GM12864 (cell line): ENCODE data around the gene TBXAS1.
A peak's percentile ranks its signal among the peaks of the same experiment; 100 is the strongest.
"Not testable (repeated sequence)": the region's sequence is repeated elsewhere in the genome, so short reads cannot be mapped to it uniquely, and the experiment has no call there.

Experiments
- DNase-seq: peaks from one replicate; pipeline ENCODE4 v3.0.0-alpha.2; 2011; ENCODE audit warnings: low read depth
- H3K4me3 ChIP-seq: 2 replicates; pipeline ENCODE4 v1.5.1; 2011; ENCODE audit warnings: mild to moderate bottlenecking, low read depth, low read length, control low read depth
- CTCF ChIP-seq: IDR thresholded peaks from 2 replicates; pipeline ENCODE4 v1.5.1; 2011; ENCODE audit warnings: low read depth, mild to moderate bottlenecking, moderate library complexity, low read length, control low read depth, inconsistent platforms; ENCODE audit errors: missing control alignments

Gene TBXAS1

GRCh38 chr7:139838276-139838675 is 9.2 kb downstream of the TBXAS1 start:
- no peak for DNase-seq
- no peak for TF ChIP-seq CTCF
- no peak overlapping the region for H3K4me3 ChIP-seq

GRCh38 chr7:139838876-139839275 is 9.8 kb downstream of the TBXAS1 start:
- H3K4me3 ChIP-seq, result no peak overlapping the region
- no peak for DNase-seq
- no peak for TF ChIP-seq CTCF

GRCh38 chr7:139840776-139841175 is 11.7 kb downstream of the TBXAS1 start:
- H3K4me3 ChIP-seq, result no peak overlapping the region
- no peak for DNase-seq
- TF ChIP-seq CTCF, result no peak

- peak overlapping the region; percentile 21; the same call in 1 of the 2 replicates for H3K4me3 ChIP-seq
- TF ChIP-seq CTCF, result no peak
- peak; percentile 48 for DNase-seq
These were observed 13.5 kb downstream of the TBXAS1 start for GRCh38 chr7:139842401-139843210.

- not testable (repeated sequence) for H3K4me3 ChIP-seq, DNase-seq
These were observed 14.1 kb downstream of the TBXAS1 start for GRCh38 chr7:139843211-139843537.

- no peak for TF ChIP-seq CTCF
- H3K4me3 ChIP-seq, result no peak overlapping the region
- DNase-seq, result no peak
These were observed 15.8 kb downstream of the TBXAS1 start for GRCh38 chr7:139844779-139845442.

- no peak overlapping the region for H3K4me3 ChIP-seq
- no peak for TF ChIP-seq CTCF
- DNase-seq, result no peak
These were observed 16.4 kb downstream of the TBXAS1 start for GRCh38 chr7:139845443-139845805.
